Left hindlimb (tissue), 1 donor: Measurements from ENCODE around the gene SLC25A48.

Source experiments
- DNase-seq: peaks from one replicate; pipeline ENCODE4 v3.0.0-alpha.2; 2018

SLC25A48 gene

GRCh38 chr5:135834639-135835529, at the start of gene SLC25A48:
SLC25A48 (plus strand) TSS chr5:135834663; CDS start chr5:135834848, 185 bp downstream.
- DNase-seq: peak; percentile 64

- DNase-seq: no peak
Observed at GRCh38 chr5:135800656-135801055, 33.8 kb upstream of the SLC25A48 start.

GRCh38 chr5:135810188-135810943, 24.1 kb upstream of the SLC25A48 start:
- peak; percentile 20 for DNase-seq

GRCh38 chr5:135811007-135811406, 23.5 kb upstream of the SLC25A48 start:
- no peak for DNase-seq

- DNase-seq: no peak
Observed at GRCh38 chr5:135813758-135814157, 20.7 kb upstream of the SLC25A48 start.

GRCh38 chr5:135814316-135814715, 20.1 kb upstream of the SLC25A48 start:
- no peak for DNase-seq

- DNase-seq: no peak
Observed at GRCh38 chr5:135814812-135815211, 19.7 kb upstream of the SLC25A48 start.

GRCh38 chr5:135821061-135821801, 13.2 kb upstream of the SLC25A48 start:
- no peak for DNase-seq

- DNase-seq: no peak
Observed at GRCh38 chr5:135821802-135822201, 12.7 kb upstream of the SLC25A48 start.

- no peak for DNase-seq
Observed at GRCh38 chr5:135822286-135822685, 12.2 kb upstream of the SLC25A48 start.

- no peak for DNase-seq
Observed at GRCh38 chr5:135822959-135823358, 11.5 kb upstream of the SLC25A48 start.

GRCh38 chr5:135823881-135824280, 10.6 kb upstream of the SLC25A48 start:
- no peak for DNase-seq

- DNase-seq: no peak
Observed at GRCh38 chr5:135824541-135825041, 9.9 kb upstream of the SLC25A48 start.

- DNase-seq: no peak
Observed at GRCh38 chr5:135825373-135826220, 8.9 kb upstream of the SLC25A48 start.

GRCh38 chr5:135826221-135826525, 8.3 kb upstream of the SLC25A48 start:
- DNase-seq: no peak

- DNase-seq: no peak
Observed at GRCh38 chr5:135826994-135827671, 7.3 kb upstream of the SLC25A48 start.

- DNase-seq: no peak
Observed at GRCh38 chr5:135827965-135828781, 6.3 kb upstream of the SLC25A48 start.

GRCh38 chr5:135828782-135829127, 5.7 kb upstream of the SLC25A48 start:
- no peak for DNase-seq

GRCh38 chr5:135829179-135829578, 5.3 kb upstream of the SLC25A48 start:
- DNase-seq: no peak

GRCh38 chr5:135829681-135830383, 4.6 kb upstream of the SLC25A48 start:
- DNase-seq: no peak
